GM12878 (cell line): ENCODE results near the gene RFTN2.
A peak's percentile ranks its signal among the peaks of the same experiment; 100 is the strongest.

Source experiments
- CBFB ChIP-seq: IDR thresholded peaks from 2 replicates; pipeline ENCODE4 v1.6.1; 2016; ENCODE audit warnings: antibody characterized with exemption, low read depth
- EZH2 ChIP-seq: IDR thresholded peaks from 2 replicates; pipeline ENCODE4 v1.6.1; 2012; ENCODE audit warnings: low read depth, mild to moderate bottlenecking, control low read depth, inconsistent platforms, low read length, borderline replicate concordance; ENCODE audit not compliant: control insufficient read depth
- HDGF ChIP-seq: fragments of 450-650 bp; IDR thresholded peaks from 2 replicates; pipeline ENCODE4 v1.6.1; 2016; ENCODE audit warnings: antibody characterized with exemption
- POLR2A ChIP-seq: IDR thresholded peaks from 2 replicates; pipeline ENCODE4 v1.6.1; 2011; ENCODE audit warnings: low read depth, mild to moderate bottlenecking, low read length
- TF ChIP-seq, protein P1 (sequence below), 3 experiments: IDR thresholded peaks in 2 of 3; conservative IDR thresholded peaks in 1 of 3; 2 replicates each; pipeline ENCODE4 v1.5.1; 2011; ENCODE audit warnings: low read depth in 3 of 3, low read length in 3 of 3, mild to moderate bottlenecking in 3 of 3, control low read depth in 2 of 3, moderate library complexity in 2 of 3, inconsistent platforms in 1 of 3, mixed read lengths in 1 of 3; ENCODE audit not compliant: control insufficient read depth in 2 of 3, insufficient read depth in 1 of 3; ENCODE audit errors: extremely low read depth in 1 of 3

DNA sequence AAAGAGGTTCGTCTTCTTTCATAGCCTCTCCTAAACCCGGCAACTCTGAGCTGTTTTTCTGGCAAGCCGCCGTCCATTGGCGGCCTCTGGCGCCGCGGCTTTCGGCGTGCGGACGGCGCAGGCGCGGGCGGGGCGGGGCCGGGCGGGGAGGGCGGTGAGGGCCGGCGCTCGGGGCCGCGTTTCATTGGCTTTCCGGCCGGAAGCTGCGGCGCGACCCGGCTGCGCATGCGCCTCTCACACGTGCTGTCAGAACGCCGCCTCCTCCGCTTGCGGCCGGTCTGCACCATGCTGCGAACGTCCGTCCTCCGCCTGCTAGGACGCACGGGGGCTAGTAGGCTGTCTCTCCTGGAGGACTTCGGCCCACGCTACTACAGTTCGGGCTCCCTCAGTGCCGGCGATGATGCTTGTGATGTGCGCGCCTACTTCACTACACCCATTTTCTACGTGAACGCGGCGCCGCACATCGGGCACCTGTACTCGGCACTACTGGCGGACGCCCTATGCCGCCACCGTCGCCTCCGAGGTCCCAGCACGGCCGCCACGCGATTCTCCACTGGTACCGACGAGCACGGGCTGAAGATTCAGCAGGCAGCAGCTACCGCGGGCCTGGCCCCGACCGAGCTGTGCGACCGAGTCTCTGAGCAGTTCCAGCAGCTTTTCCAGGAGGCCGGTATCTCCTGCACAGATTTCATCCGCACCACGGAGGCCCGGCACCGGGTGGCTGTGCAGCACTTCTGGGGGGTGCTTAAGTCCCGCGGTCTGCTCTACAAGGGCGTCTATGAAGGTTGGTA lies 29.9 kb upstream of the RFTN2 start, which contains the start of gene MARS2:
- TF ChIP-seq POLR2A (peak; percentile 98), CBFB (peak; percentile 50; the same call in 1 of the 2 replicates), HDGF (peak; percentile 61; the same call in 1 of the 2 replicates), EZH2 (no peak)
- TF ChIP-seq, protein P1, sequence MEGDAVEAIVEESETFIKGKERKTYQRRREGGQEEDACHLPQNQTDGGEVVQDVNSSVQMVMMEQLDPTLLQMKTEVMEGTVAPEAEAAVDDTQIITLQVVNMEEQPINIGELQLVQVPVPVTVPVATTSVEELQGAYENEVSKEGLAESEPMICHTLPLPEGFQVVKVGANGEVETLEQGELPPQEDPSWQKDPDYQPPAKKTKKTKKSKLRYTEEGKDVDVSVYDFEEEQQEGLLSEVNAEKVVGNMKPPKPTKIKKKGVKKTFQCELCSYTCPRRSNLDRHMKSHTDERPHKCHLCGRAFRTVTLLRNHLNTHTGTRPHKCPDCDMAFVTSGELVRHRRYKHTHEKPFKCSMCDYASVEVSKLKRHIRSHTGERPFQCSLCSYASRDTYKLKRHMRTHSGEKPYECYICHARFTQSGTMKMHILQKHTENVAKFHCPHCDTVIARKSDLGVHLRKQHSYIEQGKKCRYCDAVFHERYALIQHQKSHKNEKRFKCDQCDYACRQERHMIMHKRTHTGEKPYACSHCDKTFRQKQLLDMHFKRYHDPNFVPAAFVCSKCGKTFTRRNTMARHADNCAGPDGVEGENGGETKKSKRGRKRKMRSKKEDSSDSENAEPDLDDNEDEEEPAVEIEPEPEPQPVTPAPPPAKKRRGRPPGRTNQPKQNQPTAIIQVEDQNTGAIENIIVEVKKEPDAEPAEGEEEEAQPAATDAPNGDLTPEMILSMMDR (IDR thresholded peaks at IDR 0.05 in 2 of 3, conservative IDR thresholded peaks at IDR 0.05 in 1 of 3; ENCODE audit: control insufficient read depth in 2 of 3, extremely low read depth in 1 of 3, insufficient read depth in 1 of 3, low read depth in 3 of 3, low read length in 3 of 3), result 0 out of 6 replicates have a peak, but pooled peaks of 1 of the 3 experiments have one; percentile 4
